Adrenal gland (tissue), 12 donors: ENCODE measurements around the gene SNX9. TPM values are rescaled to one million over a fixed set of nuclear protein-coding genes. Genes with fewer than 3 reads are reported as not detected.

Source experiments
- DNase-seq, 7 donors: peaks; one replicate each; pipeline ENCODE4 v3.0.0-alpha.2; 2019 to 2020
- H3K27ac ChIP-seq, 5 donors: fragments of 200-600 bp; sonication (generic) in 4 of 5; 1 replicate in 3 of 5; 2 replicates in 2 of 5; pipeline versions ENCODE4 v1.5.1 to v1.8.0; 2016 to 2020; ENCODE audit warnings: mild to moderate bottlenecking in 1 of 5
- H3K27me3 ChIP-seq: fragments of 200-600 bp; 2 replicates; pipeline ENCODE4 v1.8.0; 2021
- H3K36me3 ChIP-seq, 2 donors: fragments of 200-600 bp; replicated peaks in 1 of 2; 1 replicate in 1 of 2; 2 replicates in 1 of 2; pipeline versions ENCODE4 v1.5.1 to v1.8.0; 2018 to 2022
- H3K4me1 ChIP-seq, 2 donors: fragments of 200-600 bp; replicated peaks in 1 of 2; 1 replicate in 1 of 2; 2 replicates in 1 of 2; pipeline versions ENCODE4 v1.5.1 to v1.8.0; 2018 to 2021
- H3K4me3 ChIP-seq, 4 donors: fragments of 200-600 bp; sonication (generic) in 3 of 4; one replicate each; pipeline ENCODE4 v1.5.1; 2016 to 2018
- H3K9me3 ChIP-seq, 3 donors: fragments of 200-600 bp; sonication (generic) in 1 of 3; replicated peaks in 1 of 3; 1 replicate in 2 of 3; 2 replicates in 1 of 3; pipeline versions ENCODE4 v1.5.1 to v1.8.0; 2016 to 2021
- POLR2A ChIP-seq, 2 donors: fragments of 450-650 bp; IDR thresholded peaks; one replicate each; pipeline ENCODE4 v1.6.1; 2017; ENCODE audit warnings: antibody characterized with exemption in 2 of 2, mild to moderate bottlenecking in 2 of 2, moderate library complexity in 1 of 2
- WGBS, 4 donors: extraction: QIAGEN DNeasy Blood & Tissue Kit in 2 of 4; methylation state at CpG; one replicate each; pipeline versions ENCODE4 v1.1.5 to v1.1.7; 2013 to 2017; 5-methylcytosine and 5-hydroxymethylcytosine counted together
- intact Hi-C, 2 donors: fragments of 100-400 bp; cut with DNase I; formaldehyde crosslinking; loops; one replicate each; pipeline versions ENCODE4 v1.14.1 to v1.15.0; 2022 to 2023
- polyA plus RNA-seq, 3 donors: library from polyadenylated mRNA; stranded (reverse); fragments of 200-250 nt in 2 of 3; fragments of 350-450 nt in 1 of 3; fragmentation: Illumina TruSeq in 1 of 3; extraction: RNeasy Lipid Tissue Mini Kit (QIAGEN cat#74804) in 1 of 3; gene quantifications; one replicate each; pipeline ENCODE4 v1.2.3, GENCODE V29; 2013 to 2014
- total RNA-seq, 9 donors: library from RNA; depleted of rRNA in 4 of 9; stranded (reverse); fragments of >200 nt in 4 of 9; fragments of 120-200 nt in 1 of 9; fragmentation: NEBNext Ultra II Directional in 1 of 9; extraction: Animal tissue kit (Norgen Biotek cat#: 25700) in 1 of 9; gene quantifications; one replicate each; pipeline versions ENCODE4 v1.1.0 to v1.2.4, GENCODE V29; 2013 to 2023
- TF ChIP-seq, protein P1 (sequence below), 6 experiments: fragments of 450-650 bp in 4 of 6; fragments of 200-600 bp in 2 of 6; sonication (generic) in 1 of 6; IDR thresholded peaks; 1 replicate in 5 of 6; 2 replicates in 1 of 6; pipeline versions ENCODE4 v1.5.1 to v1.8.0; 2016 to 2021; ENCODE audit warnings: antibody characterized with exemption in 6 of 6, mild to moderate bottlenecking in 2 of 6, moderate library complexity in 1 of 6
- donor health status: healthy with polysubstance abuse.
- donor health status: Bipolar disorder and iron deficiency.
- donor health status: DM: yes; HTN: yes; CAD: no.
- donor health status: DM: no; HTN: no; CAD: no.
- donor health status: DM: no; HTN: no; CAD: no.
- donor health status: DM: yes; HTN: yes; CAD: no.

The SNX9 gene
- total and polyA plus RNA-seq, 12 donors = 27.7 to 59.6 (median 50.4) TPM

DNA sequence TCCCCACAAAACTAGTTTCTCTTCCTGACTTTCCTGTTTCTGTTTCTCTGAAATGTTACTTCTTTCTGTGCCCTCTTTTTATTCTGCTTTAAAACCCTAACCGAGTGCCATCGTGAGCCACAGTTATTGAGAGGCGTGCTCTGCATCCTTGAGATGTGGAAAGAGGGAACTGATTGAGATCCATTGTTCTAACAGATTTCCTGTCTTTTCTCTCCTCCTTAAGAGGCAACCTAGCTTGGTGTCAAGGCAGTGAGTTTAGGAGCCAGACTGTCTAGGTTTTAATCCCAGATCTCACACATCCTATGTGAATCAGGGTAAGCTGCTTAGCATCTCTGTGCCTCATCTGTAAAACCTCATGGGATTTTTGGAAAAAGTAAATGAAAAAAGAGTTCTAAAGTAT is 57.5 kb downstream of the SNX9 start:
- Histone ChIP-seq H3K27ac (no peak overlapping the region), H3K36me3 (peaks cover 0 to 22% of the 10 kb centered on the region in 2 donors), H3K9me3 (no peaks in the 10 kb centered on the region), H3K4me3 (no peak overlapping the region), H3K27me3 (no peaks in the 10 kb centered on the region), H3K4me1 (no peaks in the 10 kb centered on the region)
- DNase-seq = no peak
- intact Hi-C loops = no loop called here
- no peak for TF ChIP-seq POLR2A (IDR thresholded peaks at IDR 0.05)
- TF ChIP-seq, protein P1, sequence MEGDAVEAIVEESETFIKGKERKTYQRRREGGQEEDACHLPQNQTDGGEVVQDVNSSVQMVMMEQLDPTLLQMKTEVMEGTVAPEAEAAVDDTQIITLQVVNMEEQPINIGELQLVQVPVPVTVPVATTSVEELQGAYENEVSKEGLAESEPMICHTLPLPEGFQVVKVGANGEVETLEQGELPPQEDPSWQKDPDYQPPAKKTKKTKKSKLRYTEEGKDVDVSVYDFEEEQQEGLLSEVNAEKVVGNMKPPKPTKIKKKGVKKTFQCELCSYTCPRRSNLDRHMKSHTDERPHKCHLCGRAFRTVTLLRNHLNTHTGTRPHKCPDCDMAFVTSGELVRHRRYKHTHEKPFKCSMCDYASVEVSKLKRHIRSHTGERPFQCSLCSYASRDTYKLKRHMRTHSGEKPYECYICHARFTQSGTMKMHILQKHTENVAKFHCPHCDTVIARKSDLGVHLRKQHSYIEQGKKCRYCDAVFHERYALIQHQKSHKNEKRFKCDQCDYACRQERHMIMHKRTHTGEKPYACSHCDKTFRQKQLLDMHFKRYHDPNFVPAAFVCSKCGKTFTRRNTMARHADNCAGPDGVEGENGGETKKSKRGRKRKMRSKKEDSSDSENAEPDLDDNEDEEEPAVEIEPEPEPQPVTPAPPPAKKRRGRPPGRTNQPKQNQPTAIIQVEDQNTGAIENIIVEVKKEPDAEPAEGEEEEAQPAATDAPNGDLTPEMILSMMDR (IDR thresholded peaks at IDR 0.05) = no peak
- WGBS, 4 donors = 87 to 94% (median 93%) methylated on average over 3 of the region's 3 CpGs

DNA sequence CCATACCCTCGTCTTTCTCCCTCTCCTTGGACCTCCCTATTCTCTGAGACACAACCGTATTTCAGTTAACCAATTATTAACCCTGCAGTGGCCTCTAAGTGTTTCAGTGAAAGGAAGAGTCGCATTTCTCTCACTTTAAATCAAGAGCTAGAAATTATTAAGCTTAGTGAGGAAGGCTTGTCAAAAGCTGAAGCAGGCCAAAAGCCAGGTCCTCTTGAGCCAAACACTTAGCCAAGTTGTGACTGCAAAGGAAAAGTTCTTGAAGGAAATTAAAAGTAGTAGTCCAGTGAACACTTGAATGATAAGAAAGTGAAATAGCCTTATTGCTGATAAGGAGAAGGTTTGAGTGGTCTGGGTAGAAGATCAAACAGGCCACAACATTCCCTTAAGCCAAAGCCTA is 58.3 kb downstream of the SNX9 start:
- Histone ChIP-seq H3K4me1 (no peaks in the 10 kb centered on the region), H3K36me3 (peaks cover 0 to 19% of the 10 kb centered on the region in 2 donors), H3K4me3 (no peak overlapping the region), H3K27me3 (no peaks in the 10 kb centered on the region), H3K9me3 (no peaks in the 10 kb centered on the region), H3K27ac (no peak overlapping the region)
- no peak for DNase-seq
- intact Hi-C loops = no loop called here
- TF ChIP-seq, protein P1 (IDR thresholded peaks at IDR 0.05) = no peak
- no peak for TF ChIP-seq POLR2A (IDR thresholded peaks at IDR 0.05)
- 74 to 83% (median 81%) methylated on average over 3 of the region's 3 CpGs for WGBS, 4 donors

DNA sequence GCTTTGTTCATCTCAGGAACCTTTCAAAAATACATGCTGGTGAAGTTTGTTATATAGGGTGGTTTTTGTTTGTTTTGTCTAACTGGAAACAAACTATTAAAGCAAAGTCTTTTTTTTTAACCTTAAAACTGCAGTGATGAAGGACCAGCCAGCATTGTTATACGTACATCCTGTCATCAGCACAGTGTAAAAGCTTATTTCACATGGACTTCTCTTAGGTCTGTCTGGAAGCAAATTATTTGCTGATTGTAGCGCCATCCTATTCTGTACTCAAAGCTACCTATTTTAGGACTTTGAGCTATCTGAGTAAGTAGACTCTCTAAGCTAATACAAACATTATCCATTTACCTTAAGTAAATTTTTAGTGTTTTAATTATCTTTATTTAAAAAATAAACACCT is 61.7 kb downstream of the SNX9 start:
- intact Hi-C loops = no loop called here
- no peak for DNase-seq
- Histone ChIP-seq H3K4me3 (no peak overlapping the region), H3K36me3 (peaks cover 0 to 10% of the 10 kb centered on the region in 2 donors), H3K4me1 (no peaks in the 10 kb centered on the region), H3K9me3 (no peaks in the 10 kb centered on the region), H3K27ac (no peak overlapping the region), H3K27me3 (no peaks in the 10 kb centered on the region)
- TF ChIP-seq POLR2A (IDR thresholded peaks at IDR 0.05) = no peak
- TF ChIP-seq, protein P1 (IDR thresholded peaks at IDR 0.05) = no peak
- WGBS, 4 donors = 75 to 92% (median 86%) methylated on average over 2 of the region's 2 CpGs

DNA sequence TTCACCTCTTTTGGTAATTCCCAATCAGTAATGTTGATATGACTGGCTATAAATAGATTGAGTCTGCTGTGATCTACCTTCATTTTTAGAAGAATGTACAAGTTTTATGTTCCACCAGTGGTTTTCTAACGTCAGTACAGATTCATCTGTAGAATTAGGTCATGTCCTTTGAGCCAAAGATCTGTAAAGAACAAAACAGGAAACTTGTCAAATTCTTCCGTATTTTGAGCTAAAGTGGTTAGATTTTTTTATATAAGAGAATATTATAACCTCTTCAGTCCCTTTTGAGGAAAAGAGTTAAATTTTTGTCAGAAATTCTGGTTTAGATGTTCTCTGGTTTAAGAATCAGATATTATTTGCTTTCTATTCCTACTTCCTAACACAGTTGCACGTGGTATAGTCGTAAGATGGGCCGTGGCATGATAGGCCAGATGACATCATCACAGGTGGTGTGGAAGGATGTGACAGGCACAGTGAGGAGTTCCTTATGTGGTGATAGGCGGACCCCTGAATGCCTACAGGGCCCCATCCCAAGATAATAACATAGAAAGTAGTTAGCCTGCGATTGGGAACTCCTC is 62.3 kb downstream of the SNX9 start:
- no peak overlapping the region for H3K27ac ChIP-seq

More for the DNA sequence above, 62.3 kb downstream of the SNX9 start:
- 64 to 77% (median 70%) methylated on average over 7 of the region's 7 CpGs for WGBS, 4 donors
- no peak for TF ChIP-seq POLR2A (IDR thresholded peaks at IDR 0.05)
- TF ChIP-seq, protein P1 (IDR thresholded peaks at IDR 0.05) = no peak
- H3K9me3 ChIP-seq = no peaks in the 10 kb centered on the region
- no peak overlapping the region for H3K4me3 ChIP-seq
- no peaks in the 10 kb centered on the region for H3K27me3 ChIP-seq
- intact Hi-C loops = no loop called here
- DNase-seq = no peak
- H3K36me3 ChIP-seq = peaks cover 0 to 10% of the 10 kb centered on the region in 2 donors
- no peaks in the 10 kb centered on the region for H3K4me1 ChIP-seq
